ENCODE results near the gene OCEL1. TPM values are rescaled to one million over a fixed set of nuclear protein-coding genes. Genes with fewer than 3 reads are reported as not detected.

The OCEL1 gene
- total and polyA plus RNA-seq, 2 of the 13 experiments (the other 11 are each of a cell fraction or from before 2014, with no cell fraction given): 10.6 to 17.2 TPM

GRCh38 chr19:17226002-17226933 lies at the start of gene OCEL1 (continued):
- TF ChIP-seq FOXP4 (CRISPR knock-in tag; IDR thresholded peaks at IDR 0.05): peak; percentile 58
- TF ChIP-seq CREBL2 (CRISPR knock-in tag; IDR thresholded peaks at IDR 0.05; ENCODE audit: borderline replicate concordance): 0 out of 2 replicates have a peak, but pooled peaks have one; percentile 16
- TF ChIP-seq NFRKB (IDR thresholded peaks at IDR 0.05): no peak
- TF ChIP-seq TP53 (CRISPR knock-in tag; conservative IDR thresholded peaks at IDR 0.05): no peak; the same call in 1 of the 2 replicates
- TF ChIP-seq CREB1 (IDR thresholded peaks at IDR 0.05): peak; percentile 86
- TF ChIP-seq CREB1 (CRISPR knock-in tag; IDR thresholded peaks at IDR 0.05): peak; percentile 86
- no peak for TF ChIP-seq TBP (CRISPR knock-in tag; IDR thresholded peaks at IDR 0.05)
- TF ChIP-seq SNAI1 (CRISPR knock-in tag; IDR thresholded peaks at IDR 0.05; ENCODE audit: borderline replicate concordance): peak; percentile 96
- peak; percentile 33; the same call in 1 of the 2 replicates for TF ChIP-seq DMAP1 (CRISPR knock-in tag; IDR thresholded peaks at IDR 0.05)
- TF ChIP-seq ZNF317 (CRISPR knock-in tag; IDR thresholded peaks at IDR 0.05): peak; percentile 34; the same call in 1 of the 2 replicates
- peak; percentile 77; the same call in 1 of the 2 replicates for TF ChIP-seq KLF15 (CRISPR knock-in tag; IDR thresholded peaks at IDR 0.05; ENCODE audit: borderline replicate concordance)
- TF ChIP-seq SRSF1 (optimal IDR thresholded peaks at IDR 0.05; ENCODE audit: low read depth, low read length): no peak
- no peak for TF ChIP-seq CSRNP2 (CRISPR knock-in tag; conservative IDR thresholded peaks at IDR 0.05; ENCODE audit: low read depth)
- TF ChIP-seq MAF1 (CRISPR knock-in tag; IDR thresholded peaks at IDR 0.05; ENCODE audit: borderline replicate concordance): 0 out of 2 replicates have a peak, but pooled peaks have one; percentile 20
- TF ChIP-seq RFX3 (CRISPR knock-in tag; IDR thresholded peaks at IDR 0.05): no peak
- TF ChIP-seq ZKSCAN1 (IDR thresholded peaks at IDR 0.05; ENCODE audit: low read length): no peak
- peak; percentile 42; the same call in 1 of the 2 replicates for TF ChIP-seq ZNF20 (CRISPR knock-in tag; IDR thresholded peaks at IDR 0.05)
- no peak for TF ChIP-seq ZNF142 (CRISPR knock-in tag; IDR thresholded peaks at IDR 0.05)
- TF ChIP-seq CREM (IDR thresholded peaks at IDR 0.05): peak; percentile 31; the same call in 1 of the 2 replicates
- no peak for TF ChIP-seq CREM (CRISPR knock-in tag; IDR thresholded peaks at IDR 0.05)
- TF ChIP-seq ZNF253 (CRISPR knock-in tag; IDR thresholded peaks at IDR 0.05; ENCODE audit: borderline replicate concordance): no peak

All from HepG2 (cell line).